GM12878 (cell line): Measurements from ENCODE around the gene ZNF836. TPM values are rescaled to one million over a fixed set of nuclear protein-coding genes. Genes with fewer than 3 reads are reported as not detected.

ENCODE experiments used
- ATAC-seq: fragments of 200-7000 bp; cut with Tn5 transposase; 3 replicates; pipeline ENCODE4 v1.9.1; 2020; ENCODE audit warnings: mild to moderate bottlenecking, moderate library complexity
- BruUV-seq: library from RNA; stranded (reverse); fragments of 400-500 nt; replicated peaks from 2 replicates; lab custom pipeline; 2021; lab: Mats Ljungman, UMichigan
- CTCF ChIA-PET: fragments of 300-600 bp; sonication (Branson Sonifier 250); formaldehyde crosslinking; extraction: SDS; loops from one replicate; lab custom pipeline; 2021; ENCODE audit warnings: inconsistent platforms; lab: Yijun Ruan, JAX
- POLR2A ChIA-PET: fragments of 350-600 bp; formaldehyde crosslinking; extraction: SDS; loops from one replicate; lab custom pipeline; 2021; ENCODE audit warnings: inconsistent platforms; lab: Charles Lee
- RAD21 ChIA-PET: fragments of 300-600 bp; sonication (Branson Sonifier 250); formaldehyde crosslinking; loops from one replicate; lab custom pipeline; 2023; ENCODE audit warnings: antibody characterized with exemption; ENCODE audit not compliant: unreplicated experiment; lab: Charles Lee
- SMC1A ChIA-PET: fragments of 300-600 bp; sonication (Branson Sonifier 250); formaldehyde crosslinking; loops from one replicate; lab custom pipeline; 2023; ENCODE audit not compliant: unreplicated experiment, uncharacterized antibody; lab: Charles Lee
- DNase-seq: peaks from one replicate; pipeline ENCODE4 v3.0.0-alpha.2; 2011; ENCODE audit warnings: low read depth, low spot score
- FAIRE-seq: peaks from 3 replicates; lab custom pipeline; 2011; peaks lifted over from hg19 to GRCh38; lab: Jason Lieb, UNC
- H2AFZ ChIP-seq: 2 replicates; pipeline ENCODE4 v1.6.0; 2011; ENCODE audit warnings: low read depth, low read length, control low read depth; ENCODE audit not compliant: control insufficient read depth
- H3K27ac ChIP-seq: 2 replicates; pipeline ENCODE4 v1.5.1; 2011; ENCODE audit warnings: control low read depth; ENCODE audit not compliant: control insufficient read depth, insufficient read depth
- H3K27me3 ChIP-seq, 2 experiments: replicated peaks in 1 of 2; 2 replicates each; pipeline versions ENCODE4 v1.6.0 to v1.6.1; 2011; ENCODE audit warnings: low read length in 1 of 2; ENCODE audit not compliant: control insufficient read depth in 2 of 2, insufficient read depth in 2 of 2
- H3K36me3 ChIP-seq, 2 experiments: 2 replicates each; pipeline ENCODE4 v1.5.1; 2011; ENCODE audit warnings: low read length in 1 of 2; ENCODE audit not compliant: control insufficient read depth in 2 of 2, insufficient read depth in 2 of 2
- H3K4me1 ChIP-seq: 2 replicates; pipeline ENCODE4 v1.6.1; 2011; ENCODE audit warnings: mild to moderate bottlenecking, low read length, moderate library complexity, mixed read lengths; ENCODE audit not compliant: control insufficient read depth, insufficient read depth
- H3K4me2 ChIP-seq: 2 replicates; pipeline ENCODE4 v1.6.0; 2011; ENCODE audit warnings: control low read depth; ENCODE audit not compliant: control insufficient read depth, insufficient read depth
- H3K4me3 ChIP-seq: fragments of 200-600 bp; sonication (generic); 2 replicates; pipeline ENCODE4 v1.5.1; 2016
- H3K79me2 ChIP-seq: 2 replicates; pipeline ENCODE4 v1.6.0; 2011; ENCODE audit warnings: low read length; ENCODE audit not compliant: control insufficient read depth, insufficient read depth
- H3K9ac ChIP-seq: 2 replicates; pipeline ENCODE4 v1.8.0; 2011; ENCODE audit warnings: low read length, control low read depth, mixed read lengths; ENCODE audit not compliant: control insufficient read depth, insufficient read depth
- H3K9me3 ChIP-seq: replicated peaks from 3 replicates; pipeline ENCODE4 v1.5.1; 2011; ENCODE audit warnings: mild to moderate bottlenecking, low read length; ENCODE audit not compliant: control insufficient read depth, insufficient read depth
- H4K20me1 ChIP-seq: 2 replicates; pipeline ENCODE4 v1.6.0; 2011; ENCODE audit not compliant: control insufficient read depth, insufficient read depth
- ATF3 ChIP-seq: IDR thresholded peaks from 2 replicates; pipeline ENCODE4 v1.6.1; 2011; ENCODE audit warnings: low read depth, mild to moderate bottlenecking, low read length, moderate library complexity, borderline replicate concordance; ENCODE audit errors: extremely low read depth
- CBX3 ChIP-seq: fragments of 200-600 bp; sonication (generic); IDR thresholded peaks from 2 replicates; pipeline ENCODE4 v1.6.1; 2016; ENCODE audit warnings: low read depth, borderline replicate concordance
- CEBPB ChIP-seq, 2 experiments: fragments of 150-350 bp in 1 of 2; IDR thresholded peaks; 2 replicates each; pipeline ENCODE4 v1.6.1; 2012 to 2014; ENCODE audit warnings: low read depth in 2 of 2, low read length in 2 of 2, borderline replicate concordance in 1 of 2, inconsistent platforms in 1 of 2
- ETV6 ChIP-seq, 2 experiments: fragments of 450-650 bp in 1 of 2; IDR thresholded peaks in 1 of 2; conservative IDR thresholded peaks in 1 of 2; 2 replicates each; pipeline ENCODE4 v1.6.1; 2014; ENCODE audit warnings: antibody characterized with exemption in 1 of 2, borderline replicate concordance in 1 of 2, low read depth in 1 of 2, mild to moderate bottlenecking in 1 of 2, moderate library complexity in 1 of 2
- FOS ChIP-seq: IDR thresholded peaks from 3 replicates; pipeline ENCODE4 v1.6.1; 2011; ENCODE audit warnings: borderline replicate concordance; ENCODE audit not compliant: insufficient read length; ENCODE audit errors: extremely low read depth
- MEF2A ChIP-seq: IDR thresholded peaks from 2 replicates; pipeline ENCODE4 v1.6.1; 2011; ENCODE audit warnings: low read depth, mild to moderate bottlenecking, low read length, moderate library complexity; ENCODE audit not compliant: insufficient read depth
- RB1 ChIP-seq: fragments of 450-650 bp; formaldehyde crosslinking; IDR thresholded peaks from 2 replicates; pipeline ENCODE4 v1.6.1; 2017; ENCODE audit warnings: mild to moderate bottlenecking, borderline replicate concordance
- SREBF1 ChIP-seq: IDR thresholded peaks from 2 replicates; pipeline ENCODE4 v1.6.1; 2012; ENCODE audit warnings: mild to moderate bottlenecking, low read length
- SREBF2 ChIP-seq: IDR thresholded peaks from 2 replicates; pipeline ENCODE4 v1.6.1; 2012; ENCODE audit warnings: mild to moderate bottlenecking, low read length
- SRF ChIP-seq, 2 experiments: IDR thresholded peaks; 2 replicates each; pipeline ENCODE4 v1.6.1; 2011; ENCODE audit warnings: low read depth in 2 of 2, low read length in 2 of 2, mild to moderate bottlenecking in 1 of 2, moderate library complexity in 1 of 2
- STAT3 ChIP-seq: IDR thresholded peaks from 2 replicates; pipeline ENCODE4 v1.6.1; 2011; ENCODE audit warnings: low read depth, low read length, improper control_type of control experiment
- TCF3 ChIP-seq: IDR thresholded peaks from 2 replicates; pipeline ENCODE4 v1.6.1; 2012; ENCODE audit warnings: low read depth, mild to moderate bottlenecking, low read length, borderline replicate concordance; ENCODE audit not compliant: insufficient read depth
- WRNIP1 ChIP-seq: IDR thresholded peaks from 2 replicates; pipeline ENCODE4 v1.6.1; 2011; ENCODE audit warnings: low read depth, low read length, improper control_type of control experiment, borderline replicate concordance
- ZBED1 ChIP-seq: IDR thresholded peaks from 2 replicates; pipeline ENCODE4 v1.6.1; 2016; ENCODE audit warnings: borderline replicate concordance
- ZNF24 ChIP-seq: fragments of 450-650 bp; IDR thresholded peaks from 2 replicates; pipeline ENCODE4 v1.6.1; 2017; ENCODE audit warnings: antibody characterized with exemption, mild to moderate bottlenecking
- ZNF622 ChIP-seq: fragments of 450-650 bp; IDR thresholded peaks from 2 replicates; pipeline ENCODE4 v1.6.1; 2017; ENCODE audit warnings: mild to moderate bottlenecking, inconsistent platforms
- WGBS: methylation state at CpG from one replicate; pipeline ENCODE4 v1.1.6; 2016; ENCODE audit warnings: low lambda C conversion rate; ENCODE audit not compliant: insufficient replicate concordance, insufficient coverage; ENCODE audit errors: missing lambda C conversion rate; 5-methylcytosine and 5-hydroxymethylcytosine counted together
- in situ Hi-C: fragments of 300-500 bp; cut with MboI; formaldehyde crosslinking; loops from 9 replicates; pipeline ENCODE4 v1.14.3; 2018; ENCODE audit warnings: mixed read lengths
- intact Hi-C: fragments of 100-400 bp; cut with micrococcal nuclease; formaldehyde crosslinking; loops from one replicate; pipeline ENCODE4 v1.14.2; 2022; ENCODE audit not compliant: unreplicated experiment
- polyA plus RNA-seq, 11 experiments: library from polyadenylated mRNA; depleted of rRNA in 4 of 11; unstranded in 6 of 11; stranded (reverse) in 5 of 11; fragments of >200 nt; fragmentation: Nextera tagmentation in 4 of 11; fragmentation: Illumina TruSeq in 1 of 11; extraction: Ambion mirVana in 4 of 11; extraction: Trizol in 1 of 11; gene quantifications; 1 replicate in 1 of 11; 2 replicates in 10 of 11; pipeline versions ENCODE4 v1.2.1 to v1.2.3, GENCODE V29; 2011 to 2016; ENCODE audit warnings: inconsistent platforms in 2 of 11, missing spikeins in 2 of 11, low read depth in 1 of 11
- total RNA-seq, 4 experiments: library from RNA; depleted of rRNA in 3 of 4; stranded (reverse); fragments of >200 nt in 3 of 4; fragmentation: Illumina TruSeq in 1 of 4; extraction: Trizol in 1 of 4; gene quantifications; 2 replicates each; pipeline versions ENCODE4 v1.2.1 to v1.2.3, GENCODE V29; 2013 to 2021
- TF ChIP-seq, protein P1 (sequence below), 3 experiments: IDR thresholded peaks in 2 of 3; conservative IDR thresholded peaks in 1 of 3; 2 replicates each; pipeline ENCODE4 v1.5.1; 2011; ENCODE audit warnings: low read depth in 3 of 3, low read length in 3 of 3, mild to moderate bottlenecking in 3 of 3, control low read depth in 2 of 3, moderate library complexity in 2 of 3, inconsistent platforms in 1 of 3, mixed read lengths in 1 of 3; ENCODE audit not compliant: control insufficient read depth in 2 of 3, insufficient read depth in 1 of 3; ENCODE audit errors: extremely low read depth in 1 of 3
- TF ChIP-seq, protein P2 (sequence below): fragments of 450-650 bp; formaldehyde crosslinking; IDR thresholded peaks from 2 replicates; pipeline ENCODE4 v1.5.0; 2022; ENCODE audit warnings: mild to moderate bottlenecking, missing genetic modification characterization

The ZNF836 gene
- total and polyA plus RNA-seq, 10 of the 15 experiments (the other 5 are each of a cell fraction or from before 2014, with no cell fraction given) = 4.5 to 9.2 (median 6.2) TPM

DNA sequence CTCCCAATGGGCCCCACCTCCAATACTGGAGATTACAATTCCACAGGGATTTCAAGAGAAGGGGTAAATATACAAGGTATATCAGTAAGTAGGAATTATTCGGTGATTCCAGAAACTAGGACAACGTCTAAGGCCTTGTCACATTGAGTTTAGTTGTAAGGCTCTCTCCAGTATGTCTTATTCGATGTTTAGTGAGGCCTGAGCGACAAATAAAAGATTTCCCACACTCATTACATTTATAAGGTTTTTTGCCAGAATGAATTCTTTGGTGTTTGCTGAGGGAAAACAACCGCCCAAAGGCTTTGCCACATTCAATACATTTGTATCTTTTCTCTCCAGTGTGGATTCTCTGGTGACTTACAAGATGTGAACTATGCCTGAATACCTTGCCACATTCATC, 56.7 kb downstream of the ZNF836 start:
- H3K79me2 ChIP-seq = no peaks in the 10 kb centered on the region
- RAD21 ChIA-PET = no interaction called here
- no TSS peak for BruUV-seq
- FAIRE-seq (no peak), DNase-seq (no peak), ATAC-seq (no peak)
- intact Hi-C loops = no loop called here
- H3K36me3 ChIP-seq = peaks cover 2 to 7% of the 10 kb centered on the region in 2 experiments
- POLR2A ChIA-PET = no interaction called here
- CTCF ChIA-PET = no interaction called here
- H3K9ac ChIP-seq = no peak overlapping the region
- H3K4me1 ChIP-seq = no peaks in the 10 kb centered on the region
- H4K20me1 ChIP-seq = no peaks in the 10 kb centered on the region
- SMC1A ChIA-PET = no interaction called here
- H3K4me3 ChIP-seq = no peak overlapping the region
- H2AFZ ChIP-seq = no peak overlapping the region
- no peak overlapping the region for H3K4me2 ChIP-seq
- TF ChIP-seq SREBF2 (no peak), ATF3 (no peak), ZNF622 (no peak), TCF3 (no peak), MEF2A (no peak), SRF (IDR thresholded peaks at IDR 0.05; ENCODE audit: low read depth in 2 of 2, low read length in 2 of 2) (no peak), STAT3 (no peak), SREBF1 (no peak), ZNF24 (no peak), FOS (no peak), RB1 (no peak), CBX3 (no peak), CEBPB (IDR thresholded peaks at IDR 0.05; ENCODE audit: borderline replicate concordance in 1 of 2, low read depth in 2 of 2, low read length in 2 of 2) (no peak), ETV6 (conservative IDR thresholded peaks at IDR 0.05 in 1 of 2, IDR thresholded peaks at IDR 0.05 in 1 of 2; ENCODE audit: borderline replicate concordance in 1 of 2, low read depth in 1 of 2) (no peak), ZBED1 (no peak), WRNIP1 (no peak)
- TF ChIP-seq, protein P1, sequence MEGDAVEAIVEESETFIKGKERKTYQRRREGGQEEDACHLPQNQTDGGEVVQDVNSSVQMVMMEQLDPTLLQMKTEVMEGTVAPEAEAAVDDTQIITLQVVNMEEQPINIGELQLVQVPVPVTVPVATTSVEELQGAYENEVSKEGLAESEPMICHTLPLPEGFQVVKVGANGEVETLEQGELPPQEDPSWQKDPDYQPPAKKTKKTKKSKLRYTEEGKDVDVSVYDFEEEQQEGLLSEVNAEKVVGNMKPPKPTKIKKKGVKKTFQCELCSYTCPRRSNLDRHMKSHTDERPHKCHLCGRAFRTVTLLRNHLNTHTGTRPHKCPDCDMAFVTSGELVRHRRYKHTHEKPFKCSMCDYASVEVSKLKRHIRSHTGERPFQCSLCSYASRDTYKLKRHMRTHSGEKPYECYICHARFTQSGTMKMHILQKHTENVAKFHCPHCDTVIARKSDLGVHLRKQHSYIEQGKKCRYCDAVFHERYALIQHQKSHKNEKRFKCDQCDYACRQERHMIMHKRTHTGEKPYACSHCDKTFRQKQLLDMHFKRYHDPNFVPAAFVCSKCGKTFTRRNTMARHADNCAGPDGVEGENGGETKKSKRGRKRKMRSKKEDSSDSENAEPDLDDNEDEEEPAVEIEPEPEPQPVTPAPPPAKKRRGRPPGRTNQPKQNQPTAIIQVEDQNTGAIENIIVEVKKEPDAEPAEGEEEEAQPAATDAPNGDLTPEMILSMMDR (IDR thresholded peaks at IDR 0.05 in 2 of 3, conservative IDR thresholded peaks at IDR 0.05 in 1 of 3; ENCODE audit: control insufficient read depth in 2 of 3, extremely low read depth in 1 of 3, insufficient read depth in 1 of 3, low read depth in 3 of 3, low read length in 3 of 3) = no peak
- TF ChIP-seq, protein P2, sequence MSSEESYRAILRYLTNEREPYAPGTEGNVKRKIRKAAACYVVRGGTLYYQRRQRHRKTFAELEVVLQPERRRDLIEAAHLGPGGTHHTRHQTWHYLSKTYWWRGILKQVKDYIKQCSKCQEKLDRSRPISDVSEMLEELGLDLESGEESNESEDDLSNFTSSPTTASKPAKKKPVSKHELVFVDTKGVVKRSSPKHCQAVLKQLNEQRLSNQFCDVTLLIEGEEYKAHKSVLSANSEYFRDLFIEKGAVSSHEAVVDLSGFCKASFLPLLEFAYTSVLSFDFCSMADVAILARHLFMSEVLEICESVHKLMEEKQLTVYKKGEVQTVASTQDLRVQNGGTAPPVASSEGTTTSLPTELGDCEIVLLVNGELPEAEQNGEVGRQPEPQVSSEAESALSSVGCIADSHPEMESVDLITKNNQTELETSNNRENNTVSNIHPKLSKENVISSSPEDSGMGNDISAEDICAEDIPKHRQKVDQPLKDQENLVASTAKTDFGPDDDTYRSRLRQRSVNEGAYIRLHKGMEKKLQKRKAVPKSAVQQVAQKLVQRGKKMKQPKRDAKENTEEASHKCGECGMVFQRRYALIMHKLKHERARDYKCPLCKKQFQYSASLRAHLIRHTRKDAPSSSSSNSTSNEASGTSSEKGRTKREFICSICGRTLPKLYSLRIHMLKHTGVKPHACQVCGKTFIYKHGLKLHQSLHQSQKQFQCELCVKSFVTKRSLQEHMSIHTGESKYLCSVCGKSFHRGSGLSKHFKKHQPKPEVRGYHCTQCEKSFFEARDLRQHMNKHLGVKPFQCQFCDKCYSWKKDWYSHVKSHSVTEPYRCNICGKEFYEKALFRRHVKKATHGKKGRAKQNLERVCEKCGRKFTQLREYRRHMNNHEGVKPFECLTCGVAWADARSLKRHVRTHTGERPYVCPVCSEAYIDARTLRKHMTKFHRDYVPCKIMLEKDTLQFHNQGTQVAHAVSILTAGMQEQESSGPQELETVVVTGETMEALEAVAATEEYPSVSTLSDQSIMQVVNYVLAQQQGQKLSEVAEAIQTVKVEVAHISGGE = no peak
- no peaks in the 10 kb centered on the region for H3K27me3 ChIP-seq
- WGBS = 93% methylated on average over 5 of the region's 5 CpGs
- peaks cover 56% of the 10 kb centered on the region for H3K9me3 ChIP-seq
- H3K27ac ChIP-seq = no peak overlapping the region
- in situ Hi-C loops = no loop called here
